Measurements from ENCODE around the gene SLC26A9.

Gene SLC26A9

GRCh38 chr1:205922314-205922713 is 20.9 kb downstream of the SLC26A9 start:
- no peak for TF ChIP-seq TEAD4 (IDR thresholded peaks at IDR 0.05)
- no peak for TF ChIP-seq REST (IDR thresholded peaks at IDR 0.05; ENCODE audit: low read depth)
- TF ChIP-seq EGR1 (IDR thresholded peaks at IDR 0.05): no peak
- TF ChIP-seq ZBTB7A (IDR thresholded peaks at IDR 0.05; ENCODE audit: low read depth): no peak
- TF ChIP-seq YY1 (IDR thresholded peaks at IDR 0.05; ENCODE audit: low read depth): no peak
- TF ChIP-seq MAX (IDR thresholded peaks at IDR 0.05): no peak
- TF ChIP-seq NFIC (IDR thresholded peaks at IDR 0.05): no peak
- no peak for TF ChIP-seq TAF1 (IDR thresholded peaks at IDR 0.05; ENCODE audit: low read depth)
- no peak for TF ChIP-seq TCF12 (IDR thresholded peaks at IDR 0.05; ENCODE audit: low read depth)
- TF ChIP-seq EP300 (IDR thresholded peaks at IDR 0.05; ENCODE audit: borderline replicate concordance): no peak
- no peak for TF ChIP-seq FOXM1 (IDR thresholded peaks at IDR 0.05; ENCODE audit: borderline replicate concordance, low read depth)
- no peak for TF ChIP-seq RAD21 (IDR thresholded peaks at IDR 0.05; ENCODE audit: low read depth)
- TF ChIP-seq CREB1 (IDR thresholded peaks at IDR 0.05; ENCODE audit: low read depth): no peak
- no peak for TF ChIP-seq USF1 (IDR thresholded peaks at IDR 0.05)
- no peak for TF ChIP-seq CEBPB (IDR thresholded peaks at IDR 0.05)

- no peak for TF ChIP-seq MAX (IDR thresholded peaks at IDR 0.05)
- TF ChIP-seq REST (IDR thresholded peaks at IDR 0.05; ENCODE audit: low read depth): no peak
- TF ChIP-seq NFIC (IDR thresholded peaks at IDR 0.05): no peak
- no peak for TF ChIP-seq FOXM1 (IDR thresholded peaks at IDR 0.05; ENCODE audit: borderline replicate concordance, low read depth)
- TF ChIP-seq TCF12 (IDR thresholded peaks at IDR 0.05; ENCODE audit: low read depth): no peak
- no peak for TF ChIP-seq YY1 (IDR thresholded peaks at IDR 0.05; ENCODE audit: low read depth)
- no peak for TF ChIP-seq EGR1 (IDR thresholded peaks at IDR 0.05)
- TF ChIP-seq ZBTB7A (IDR thresholded peaks at IDR 0.05; ENCODE audit: low read depth): no peak
- TF ChIP-seq TEAD4 (IDR thresholded peaks at IDR 0.05): no peak
- no peak for TF ChIP-seq RAD21 (IDR thresholded peaks at IDR 0.05; ENCODE audit: low read depth)
- no peak for TF ChIP-seq USF1 (IDR thresholded peaks at IDR 0.05)
- TF ChIP-seq CREB1 (IDR thresholded peaks at IDR 0.05; ENCODE audit: low read depth): no peak
- no peak for TF ChIP-seq CEBPB (IDR thresholded peaks at IDR 0.05)
Measured at GRCh38 chr1:205921570-205921909, 21.7 kb downstream of the SLC26A9 start.

GRCh38 chr1:205920861-205921569 is 22.2 kb downstream of the SLC26A9 start:
- TF ChIP-seq USF1 (IDR thresholded peaks at IDR 0.05) (no peak), CEBPB (IDR thresholded peaks at IDR 0.05) (no peak), TCF12 (IDR thresholded peaks at IDR 0.05; ENCODE audit: low read depth) (no peak)

- no peak for TF ChIP-seq EGR1 (IDR thresholded peaks at IDR 0.05)
- no peak for TF ChIP-seq ZBTB7A (IDR thresholded peaks at IDR 0.05; ENCODE audit: low read depth)
- TF ChIP-seq USF1 (IDR thresholded peaks at IDR 0.05): no peak
- no peak for TF ChIP-seq RAD21 (IDR thresholded peaks at IDR 0.05; ENCODE audit: low read depth)
- no peak for TF ChIP-seq MAX (IDR thresholded peaks at IDR 0.05)
Measured at GRCh38 chr1:205920159-205920558, 23.1 kb downstream of the SLC26A9 start.

GRCh38 chr1:205918955-205919746 is 24.1 kb downstream of the SLC26A9 start:
- peak; percentile 100 for TF ChIP-seq RAD21 (IDR thresholded peaks at IDR 0.05; ENCODE audit: low read depth)
- no peak for TF ChIP-seq EGR1 (IDR thresholded peaks at IDR 0.05)

Data from Ishikawa (cell line).